CD4-positive, alpha-beta T cell treated with Interleukin-17A for 1 hour (primary cell): ENCODE measurements around the gene SEC14L5.
"Not testable (repeated sequence)": the region's sequence is repeated elsewhere in the genome, so short reads cannot be mapped to it uniquely, and the experiment has no call there.

ENCODE experiments used
- DNase-seq: peaks from one replicate; pipeline ENCODE4 v3.0.0-alpha.2; 2020

Gene SEC14L5

DNA sequence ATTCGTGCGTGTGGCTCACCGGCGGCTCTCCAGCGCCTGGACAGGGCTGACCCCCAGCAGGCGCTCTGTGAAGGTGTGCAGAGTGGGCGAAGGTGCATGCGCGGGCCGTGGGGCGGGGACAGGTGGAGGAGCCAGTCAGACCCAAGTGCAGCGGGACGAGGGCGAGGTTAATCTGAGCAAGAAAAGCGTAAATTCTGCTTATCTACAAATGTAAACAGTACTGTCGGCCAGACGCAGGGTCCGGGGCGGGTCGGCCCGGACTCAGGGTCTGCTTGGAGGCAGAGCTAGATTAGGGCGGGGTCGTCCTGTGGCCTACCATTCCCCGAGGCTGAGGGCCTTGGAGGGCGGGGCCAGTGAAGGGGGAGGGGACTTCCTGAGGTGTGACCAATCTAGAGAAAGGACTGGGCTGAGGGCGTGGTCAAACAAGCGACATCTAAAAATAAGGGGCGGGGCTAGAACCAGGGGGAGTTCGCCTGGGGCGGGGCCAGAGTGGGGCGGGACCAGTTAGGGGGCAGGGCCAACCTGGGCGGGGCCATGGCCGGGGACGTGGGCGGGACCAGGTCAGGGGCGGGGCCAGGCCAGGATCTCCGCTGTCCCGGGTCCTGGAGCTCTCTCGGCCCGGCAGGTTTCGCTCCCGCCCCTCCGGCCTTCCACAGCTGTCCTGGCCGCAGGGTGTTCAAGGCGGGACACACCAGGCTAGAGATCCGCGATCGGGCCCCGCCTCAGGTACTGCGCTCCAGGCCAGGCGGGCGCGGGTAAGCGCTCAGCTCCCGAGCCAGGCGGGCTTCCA is at the start of gene SEC14L5:
Gene SEC14L5 (plus strand): TSS at position 611 of the 790 bp plus-strand sequence. CDS start 994 bp downstream, outside the sequence.
- DNase-seq = peak; percentile 93

DNA sequence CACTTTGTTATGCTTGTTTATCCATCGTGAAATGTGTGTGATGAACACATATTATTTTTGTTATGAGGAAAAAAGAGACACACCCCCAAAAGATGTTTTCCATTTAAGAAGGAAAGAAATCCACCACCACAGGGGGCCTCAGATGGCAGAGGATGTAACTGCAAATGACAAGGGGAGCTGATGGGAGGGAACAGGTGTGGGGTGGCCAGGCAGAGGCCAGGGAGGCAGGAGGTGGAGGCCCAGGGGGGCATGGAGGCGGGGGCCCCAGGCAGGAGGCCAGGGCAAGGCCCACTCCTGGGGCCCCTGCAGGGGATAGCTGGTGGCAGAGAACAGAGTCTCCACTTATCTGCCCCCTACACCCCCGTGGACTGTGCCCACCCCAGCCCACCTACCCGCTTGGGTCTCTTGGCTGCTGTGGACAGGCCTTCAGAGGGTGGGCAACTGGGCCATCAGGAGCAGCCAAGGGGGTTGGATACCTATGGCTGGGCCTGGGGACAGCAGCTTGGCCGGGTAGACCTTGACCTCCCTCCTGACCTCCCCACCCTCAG is 49.2 kb upstream of the SEC14L5 start:
- DNase-seq = no peak

DNA sequence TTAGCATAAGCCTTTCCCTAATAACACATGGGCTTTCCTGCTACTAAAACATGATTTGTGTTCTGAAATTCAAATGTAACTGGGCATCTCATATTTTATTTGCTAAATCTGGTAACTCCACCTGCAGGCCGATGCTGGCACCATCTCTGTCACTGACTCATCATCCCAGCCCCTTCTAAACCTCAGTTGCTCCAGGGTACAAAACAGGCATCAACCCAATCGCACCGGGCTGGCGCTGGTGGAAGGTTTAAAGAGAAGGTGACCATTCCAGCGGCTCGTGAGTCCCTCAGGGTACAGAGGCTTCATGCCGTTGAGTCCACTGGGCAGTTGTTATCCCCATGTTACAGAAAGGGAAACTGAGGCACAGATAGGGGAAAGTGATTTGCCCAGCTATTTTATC is 48.3 kb upstream of the SEC14L5 start:
- no peak for DNase-seq

DNA sequence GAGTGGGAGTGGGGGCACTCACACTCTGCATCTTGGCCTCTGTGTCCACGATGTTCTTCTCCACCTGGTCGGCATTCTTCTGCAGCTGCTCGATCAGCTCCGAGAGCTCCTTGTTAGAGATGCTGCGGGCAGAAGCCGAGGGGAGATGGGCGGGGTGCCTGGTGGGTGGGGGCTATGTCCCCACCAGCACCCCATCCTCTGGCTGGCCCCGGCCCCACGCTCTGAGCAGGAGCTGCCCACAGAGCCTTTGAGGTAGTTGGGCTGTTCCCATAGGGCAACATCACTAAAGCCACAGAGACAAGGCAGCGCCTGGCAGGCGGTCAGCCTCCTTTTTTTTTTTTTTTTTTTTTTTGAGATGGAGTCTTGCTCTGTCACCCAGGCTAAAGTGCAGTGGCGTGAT is 47.3 kb upstream of the SEC14L5 start:
- DNase-seq = no peak

DNA sequence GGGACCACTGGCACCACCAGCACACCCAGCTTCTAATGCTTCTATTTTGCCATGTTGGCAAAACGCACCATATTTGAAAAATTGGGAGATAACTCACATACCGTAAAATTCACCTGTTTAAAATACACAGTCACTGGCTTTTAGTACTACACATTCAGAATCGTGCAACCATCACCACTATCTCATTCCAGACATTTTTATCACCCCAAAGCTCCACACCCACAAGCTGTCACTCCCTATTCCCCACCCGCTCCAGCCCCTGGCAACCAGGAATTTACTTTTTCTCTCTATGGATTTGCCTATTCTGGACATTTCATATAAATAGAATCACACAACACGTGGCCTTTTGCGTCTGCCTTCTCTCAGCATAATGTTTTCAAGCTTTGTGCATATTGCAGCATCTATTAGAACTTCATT is 46.2 kb upstream of the SEC14L5 start:
- no peak for DNase-seq

DNA sequence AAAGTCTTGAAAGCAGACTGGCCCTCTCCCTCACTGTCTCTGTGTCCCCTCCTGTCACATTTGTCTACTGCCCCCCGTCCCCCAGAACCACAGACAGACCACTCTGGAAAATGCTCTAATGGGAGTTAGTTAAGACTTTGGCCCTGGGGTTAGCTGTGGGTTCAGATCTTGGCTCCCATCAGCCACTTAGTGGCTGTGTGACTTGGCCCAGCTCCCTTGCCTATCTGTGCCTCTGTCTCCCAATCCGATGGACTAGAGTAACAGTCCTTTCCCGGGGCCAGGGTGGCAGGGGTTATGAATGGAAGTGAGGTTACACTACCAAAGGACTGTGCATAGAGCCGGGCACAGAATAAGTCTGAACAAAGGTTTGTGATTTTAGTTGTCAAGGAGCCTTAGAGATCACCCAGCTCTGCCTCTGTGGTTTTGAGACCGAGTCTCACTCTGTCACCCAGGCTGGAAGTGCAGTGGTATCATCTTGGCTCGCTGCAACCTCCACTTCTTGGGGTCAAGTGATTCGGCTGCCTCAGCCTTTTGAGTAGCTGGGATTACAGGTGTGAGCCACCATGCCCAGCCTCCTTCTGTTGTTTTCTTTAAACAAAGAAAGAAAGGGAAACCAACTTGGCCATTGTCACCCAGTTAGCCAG is 44.9 kb upstream of the SEC14L5 start:
- DNase-seq = no peak

DNA sequence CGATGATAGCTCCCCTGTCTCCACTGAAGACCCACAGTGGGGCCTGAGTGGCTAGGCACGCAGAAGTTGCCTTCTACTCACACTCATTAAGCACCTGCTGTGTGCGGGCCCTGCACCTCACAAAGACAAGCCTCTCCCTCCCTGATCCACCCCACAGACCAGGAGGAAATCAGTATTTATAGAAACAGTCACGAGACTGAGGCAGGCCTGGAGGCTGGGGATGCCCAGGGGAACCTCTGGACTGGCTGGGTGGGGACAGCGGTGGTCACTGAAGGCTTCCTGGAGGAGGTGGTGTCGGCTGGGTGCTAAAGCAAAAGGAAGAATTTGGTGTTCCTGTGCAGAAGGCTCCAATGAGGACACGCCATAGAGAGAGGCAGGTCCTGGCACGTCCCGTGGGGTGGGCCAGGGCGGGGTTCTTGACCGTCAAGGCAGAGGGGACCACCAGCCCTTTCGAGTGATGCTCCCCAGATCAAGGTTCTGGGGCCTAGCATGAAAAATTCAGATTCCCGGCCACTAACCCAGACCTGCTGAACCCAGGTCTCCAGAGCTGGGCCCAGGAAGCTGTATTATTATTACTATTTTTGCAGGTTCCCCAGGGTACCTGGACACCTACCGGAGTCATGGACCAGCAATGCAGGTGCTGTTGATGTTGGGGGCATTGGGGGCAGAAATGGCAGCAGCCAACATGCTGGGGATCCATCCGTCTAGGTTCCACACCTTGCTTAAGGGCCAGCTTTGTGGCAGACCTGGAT is 44.2 kb upstream of the SEC14L5 start:
- DNase-seq = no peak

DNA sequence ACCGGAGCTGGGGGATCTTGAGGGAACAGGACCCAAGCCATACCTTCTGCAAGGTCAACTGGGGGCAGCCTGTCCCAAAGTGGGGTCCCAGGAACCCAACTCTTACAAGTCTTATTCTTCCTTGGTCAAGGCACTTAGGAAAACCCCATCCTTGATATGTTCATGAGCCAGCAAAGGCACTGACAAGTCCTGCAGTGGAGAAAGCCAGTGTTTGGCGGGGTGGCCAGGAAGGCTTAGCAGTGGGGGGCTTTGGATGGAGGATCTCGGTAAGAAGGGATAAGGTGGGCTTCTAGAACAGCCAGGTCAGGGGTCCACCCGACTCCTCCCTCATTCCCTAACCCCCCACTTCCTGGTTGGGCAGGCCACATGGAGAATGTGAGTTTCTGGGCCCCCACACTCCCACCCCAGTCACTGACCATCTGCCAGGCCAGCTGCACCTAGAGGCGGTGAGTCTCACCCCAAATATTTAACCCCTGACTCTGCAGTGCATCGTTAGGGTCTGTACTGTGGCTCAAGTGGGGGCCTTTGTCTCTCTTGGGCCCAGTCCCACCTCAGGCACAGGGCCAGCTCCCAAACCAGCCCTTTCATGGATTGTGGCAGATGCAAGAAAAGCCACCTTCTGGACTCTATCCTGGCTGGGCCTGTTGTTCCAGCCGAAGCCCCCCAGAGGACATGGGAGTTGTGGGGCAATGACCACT is 43.5 kb upstream of the SEC14L5 start:
- DNase-seq = no peak

DNA sequence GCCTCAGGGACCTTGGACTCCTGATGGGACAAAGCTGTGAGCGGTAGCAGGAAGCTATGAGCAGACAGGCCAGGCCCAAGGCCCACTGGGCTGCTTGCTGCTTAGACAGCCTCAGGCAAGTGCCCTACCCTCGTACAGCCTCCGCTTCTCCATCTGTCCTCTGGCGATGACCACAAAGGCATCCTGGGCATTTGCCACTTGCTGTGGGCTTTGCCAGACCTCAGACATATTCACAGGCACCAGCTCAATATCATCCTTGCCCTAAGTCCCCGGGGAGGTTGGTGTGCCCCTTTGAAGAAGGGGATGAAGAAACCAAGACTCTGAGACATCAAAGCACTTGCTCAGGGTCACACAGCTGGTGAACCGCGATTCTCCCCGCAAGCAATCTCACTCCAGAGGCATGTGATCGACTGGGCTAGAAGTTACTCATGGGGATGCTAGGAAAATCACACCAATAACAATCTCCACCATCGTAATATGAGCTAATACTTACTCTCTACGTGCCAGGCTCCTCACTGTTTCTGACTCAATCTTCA is 42.8 kb upstream of the SEC14L5 start:
- DNase-seq = no peak

DNA sequence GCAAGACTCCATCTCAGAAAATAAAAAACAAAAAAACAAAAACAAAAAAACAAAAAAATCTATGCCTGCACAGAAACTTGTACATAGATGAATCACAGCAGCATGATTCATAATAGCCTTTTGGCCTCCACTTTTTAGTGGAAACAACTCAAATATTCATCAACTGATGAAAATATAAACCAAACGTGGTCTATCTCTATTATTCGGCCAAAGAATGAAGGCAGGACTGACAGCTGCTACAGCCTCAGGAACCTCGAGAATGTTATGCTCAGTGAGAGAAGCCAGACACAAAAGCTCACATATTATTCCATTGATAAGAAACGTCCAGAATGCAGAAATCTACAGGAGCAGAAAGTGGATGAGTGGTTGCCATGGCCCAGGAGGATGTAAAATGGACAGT is 41.0 kb upstream of the SEC14L5 start:
- no peak for DNase-seq

DNA sequence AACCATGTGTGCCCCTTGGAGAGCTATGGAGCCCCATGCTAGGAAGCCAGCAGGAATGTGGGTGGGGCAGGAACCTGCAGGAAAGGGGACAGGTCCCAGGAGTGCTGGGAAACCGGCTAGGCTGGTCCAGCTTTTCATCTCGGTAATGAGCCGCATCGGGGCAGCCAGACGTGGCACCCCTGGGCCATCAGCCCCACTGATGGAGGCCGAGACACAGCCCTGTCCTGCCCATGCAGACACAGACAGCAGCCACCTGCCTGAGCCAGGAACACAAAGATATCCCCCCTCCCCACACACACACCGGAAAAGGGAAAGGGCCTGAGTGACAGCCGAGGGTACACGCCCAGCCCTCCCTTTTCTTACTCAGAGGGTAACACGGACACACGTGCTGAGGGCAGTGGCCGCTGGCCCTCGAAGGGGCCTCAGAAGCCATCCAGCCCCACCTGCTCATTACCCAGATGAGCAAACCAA is 39.3 kb upstream of the SEC14L5 start:
- no peak for DNase-seq

DNA sequence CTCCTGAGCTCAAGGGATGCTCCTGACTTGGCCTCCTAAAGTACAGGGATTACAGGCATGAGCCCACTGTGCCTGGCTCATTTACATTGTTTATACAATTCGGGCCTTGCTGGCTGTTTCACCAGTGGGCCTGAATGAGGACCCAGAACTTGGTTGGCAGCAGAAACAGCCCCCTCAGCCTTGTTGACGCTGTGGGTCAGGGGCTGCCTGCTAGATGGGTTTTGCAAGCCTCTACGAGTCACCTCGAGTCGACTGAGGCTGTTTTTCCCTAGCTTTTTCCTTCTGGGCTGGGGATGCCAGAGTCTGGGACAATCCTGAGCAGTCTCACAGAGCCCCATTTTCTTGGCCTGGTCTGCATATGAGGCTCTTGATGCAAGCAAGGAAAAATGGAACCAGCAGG is 37.3 kb upstream of the SEC14L5 start:
- DNase-seq = no peak

DNA sequence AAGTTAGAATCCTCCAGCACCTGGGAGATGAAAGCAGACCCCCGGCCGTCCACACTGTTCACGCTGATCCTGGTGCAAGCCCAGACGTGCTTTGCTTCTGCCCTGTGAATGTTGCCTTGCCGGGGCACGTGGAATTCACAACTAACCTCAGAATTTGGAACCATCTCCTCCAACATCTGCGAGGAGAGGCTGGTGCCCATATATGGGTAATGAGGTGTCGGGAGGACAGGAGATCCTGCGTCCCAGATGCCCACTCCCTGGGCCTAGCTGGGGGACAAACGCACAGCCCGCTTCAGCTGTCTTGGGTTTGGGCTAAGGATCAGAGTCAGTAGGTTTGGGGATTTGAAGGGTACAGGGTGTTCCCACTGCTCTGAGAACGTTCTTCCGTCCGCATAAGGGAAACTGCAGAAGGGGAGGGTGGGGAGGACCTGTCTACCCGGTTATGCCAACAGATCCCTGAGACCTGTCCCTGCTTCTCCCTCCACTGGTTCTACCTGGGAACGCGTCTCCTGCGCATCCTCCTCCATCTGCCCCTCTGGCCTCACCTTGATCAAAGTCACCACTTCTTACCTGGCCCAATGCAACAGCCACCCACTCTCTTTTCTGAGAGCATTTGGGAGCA is 35.3 kb upstream of the SEC14L5 start:
- no peak for DNase-seq

DNA sequence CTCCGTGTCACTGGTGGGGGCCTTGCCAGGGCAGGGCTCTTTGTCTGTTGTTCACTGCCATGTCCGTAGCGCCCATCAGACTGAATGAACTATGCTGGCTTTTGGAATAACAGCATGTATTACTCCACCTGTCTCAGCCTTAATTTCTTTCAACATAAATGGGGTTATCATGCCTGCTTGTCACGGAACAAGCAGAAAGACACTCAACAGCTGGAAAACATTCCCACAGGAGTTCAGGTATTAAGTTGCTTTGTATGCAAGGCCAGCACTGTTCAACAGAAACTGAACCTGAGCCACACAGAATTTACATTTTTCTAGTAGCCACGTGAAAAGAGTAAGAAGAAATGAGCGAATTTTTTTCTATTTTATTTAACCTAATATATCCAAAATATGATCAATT is 34.3 kb upstream of the SEC14L5 start:
- no peak for DNase-seq

DNA sequence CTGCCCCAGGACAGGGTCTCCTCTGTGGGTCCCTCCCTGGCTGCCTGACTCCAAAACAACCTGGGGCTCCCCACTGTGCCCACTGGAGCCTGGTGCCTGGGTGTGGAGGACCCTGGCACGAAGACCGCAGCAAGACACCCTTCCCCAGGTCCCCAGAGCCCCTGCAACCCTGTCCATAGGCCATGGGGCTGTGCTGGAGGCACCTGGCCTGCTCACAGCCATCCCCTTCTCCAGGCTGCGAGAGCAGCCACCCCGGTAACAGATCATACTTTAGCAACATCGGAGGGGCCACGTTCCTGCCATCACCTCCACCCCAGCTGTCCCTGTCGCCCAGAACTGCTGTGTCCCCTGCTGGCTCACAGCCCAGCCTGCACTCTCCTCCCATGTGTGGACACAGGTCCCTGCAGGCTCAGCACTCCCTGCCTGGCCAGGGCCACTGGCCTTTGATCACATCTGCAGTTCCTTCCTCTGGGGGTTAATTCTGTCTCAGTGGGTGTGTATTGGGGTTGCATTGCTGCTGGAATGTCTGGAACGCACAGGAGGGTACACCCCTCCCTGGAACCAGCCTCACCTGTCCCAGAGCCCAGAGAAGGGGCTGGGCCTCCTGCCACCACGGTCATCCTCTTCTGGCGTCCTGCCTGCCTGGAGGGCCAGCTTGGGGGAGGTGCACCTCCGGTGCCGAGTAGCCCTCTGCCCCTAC is 33.4 kb upstream of the SEC14L5 start:
- DNase-seq = no peak

DNA sequence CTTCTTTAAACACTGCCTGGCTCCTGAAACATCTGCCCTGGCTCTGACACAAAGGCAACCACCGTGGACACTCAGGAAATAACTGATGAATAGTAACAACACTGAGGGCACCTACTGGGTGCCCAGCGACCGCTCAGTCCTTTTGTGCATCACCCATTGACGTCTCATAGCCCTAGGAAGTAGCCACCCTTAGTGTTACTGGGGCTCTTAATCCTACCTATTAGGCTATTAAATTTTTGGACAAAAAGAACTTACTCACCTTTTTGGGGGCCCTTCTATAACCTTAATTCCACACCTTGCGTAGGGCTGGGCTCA is 32.9 kb upstream of the SEC14L5 start:
- no peak for DNase-seq

DNA sequence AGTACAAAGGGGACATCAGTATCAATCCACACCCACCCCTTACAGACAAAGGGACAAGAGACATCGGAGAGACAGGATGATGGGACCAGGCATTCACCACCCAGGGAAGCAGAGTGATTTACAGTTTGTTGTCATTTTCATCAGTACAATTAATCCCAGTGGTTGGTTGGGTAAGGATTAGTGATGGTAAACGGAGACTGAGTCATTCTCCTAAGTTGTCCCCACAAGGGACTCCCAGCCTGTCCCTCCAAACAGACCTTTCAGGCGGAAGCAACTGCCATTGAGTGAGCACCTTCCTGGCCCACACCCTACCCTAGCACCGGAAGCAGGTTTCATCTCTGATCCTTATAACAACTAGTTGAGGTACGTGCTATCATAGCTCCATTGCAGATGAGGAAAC is 32.3 kb upstream of the SEC14L5 start:
- no peak for DNase-seq

DNA sequence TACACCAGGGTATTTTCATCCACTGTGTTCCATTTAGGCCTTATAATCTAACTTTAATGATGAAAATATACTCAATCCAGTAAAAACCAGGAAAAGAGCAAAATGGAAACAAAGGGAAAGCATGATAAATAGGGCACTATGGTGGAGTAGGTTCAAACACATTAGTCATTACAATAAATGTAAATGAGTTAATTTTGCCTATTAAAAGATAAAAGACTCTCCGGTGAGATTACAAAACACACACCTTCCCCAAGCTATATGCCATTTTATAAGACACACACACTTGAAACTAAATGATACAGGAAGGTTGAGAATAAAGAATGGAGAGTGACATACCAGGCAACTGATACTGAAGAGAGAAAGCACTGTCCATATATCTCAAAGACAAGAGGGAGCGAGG is 31.2 kb upstream of the SEC14L5 start:
- no peak for DNase-seq

DNA sequence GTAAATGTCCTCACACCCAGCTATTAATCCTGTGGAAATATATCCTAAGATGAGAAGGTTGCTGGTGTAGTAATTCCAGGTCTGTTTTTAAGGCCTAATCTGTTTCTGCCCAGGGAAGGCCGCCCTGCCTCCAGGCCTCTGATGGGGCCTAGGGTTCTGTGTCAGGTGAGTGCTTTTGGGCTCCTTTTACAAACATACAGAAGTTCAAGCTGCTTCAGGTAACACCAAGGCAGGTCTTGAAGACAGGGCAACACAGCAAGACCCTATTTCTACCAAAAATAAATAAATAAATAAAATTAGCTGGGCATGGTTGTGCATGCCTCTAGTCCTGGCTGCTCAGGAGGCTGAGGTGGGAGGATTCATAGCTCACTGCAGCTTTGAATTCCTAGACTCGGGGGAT is 30.5 kb upstream of the SEC14L5 start:
- DNase-seq = no peak

DNA sequence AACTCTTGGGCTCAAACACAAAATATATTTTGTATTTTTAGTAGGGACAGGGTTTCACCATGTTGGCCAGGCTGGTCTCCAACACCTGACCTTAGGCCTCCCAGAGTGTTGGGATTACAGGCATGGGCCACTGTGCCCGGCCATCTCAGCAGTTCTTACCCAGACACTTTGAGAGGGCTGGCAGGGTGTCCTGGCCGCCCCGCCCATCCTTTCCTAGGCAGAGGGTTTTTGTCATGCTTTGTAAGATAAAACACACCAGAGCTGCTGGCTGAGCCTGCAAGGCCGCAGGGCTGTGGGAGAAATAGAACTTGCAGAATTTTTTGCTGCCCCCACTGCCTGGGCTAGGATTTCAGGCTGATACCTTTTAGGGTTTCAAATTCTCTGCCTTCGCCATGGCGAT is 29.9 kb upstream of the SEC14L5 start:
- DNase-seq = no peak

DNA sequence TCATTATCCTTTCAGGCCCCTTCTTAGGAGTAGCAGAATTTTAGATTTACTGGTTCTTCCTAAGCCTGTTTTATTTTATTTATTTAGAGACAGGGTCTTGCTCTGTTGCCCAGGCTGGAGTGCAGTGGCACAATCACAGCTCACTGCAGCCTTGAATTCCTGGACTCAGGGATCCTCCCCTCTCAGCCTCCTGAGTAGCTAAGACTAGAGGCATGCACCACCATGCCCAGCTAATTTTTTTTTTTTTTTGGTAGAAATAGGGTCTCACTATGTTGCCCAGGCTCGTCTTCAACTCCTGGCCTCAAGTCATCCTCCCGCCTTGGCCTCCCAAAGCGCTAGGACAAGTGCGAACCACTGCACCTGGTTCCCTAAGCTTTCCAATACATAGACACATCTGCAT is 28.5 kb upstream of the SEC14L5 start:
- DNase-seq = not testable (repeated sequence)

DNA sequence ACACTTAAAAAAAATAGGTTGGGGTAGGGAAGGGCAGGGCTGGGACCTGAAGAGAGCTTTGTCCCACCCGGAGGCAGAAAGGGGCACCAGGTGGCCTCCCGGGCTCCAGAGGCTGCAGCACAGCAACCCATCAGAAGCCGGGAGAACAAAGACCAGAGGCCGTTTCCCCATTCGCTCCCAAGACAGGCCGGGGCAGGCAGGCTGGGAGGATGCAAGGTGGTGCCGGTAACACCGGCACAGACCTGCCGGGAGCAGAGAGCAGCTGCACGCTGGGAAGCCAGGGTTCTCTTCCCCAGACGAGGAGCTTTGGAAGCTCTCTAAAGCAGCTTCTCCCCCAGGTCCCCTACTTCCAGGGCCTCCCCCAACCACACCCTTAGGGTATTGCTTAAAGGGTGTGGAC is 26.7 kb upstream of the SEC14L5 start:
- no peak for DNase-seq
